Measurements from ENCODE around the gene UBXN11.
"Not testable (repeated sequence)": the region's sequence is repeated elsewhere in the genome, so short reads cannot be mapped to it uniquely, and the experiment has no call there.

Gene UBXN11

GRCh38 chr1:26300578-26301275 lies 5.7 kb downstream of the UBXN11 start:
- Histone ChIP-seq H3K9ac (ENCODE audit: low read depth, low read length) (no peak overlapping the region), H3K4me1 (ENCODE audit: insufficient read depth, low read length) (peaks cover 2% of the 10 kb centered on the region), H3K4me3 (ENCODE audit: low read length) (no peak overlapping the region), H3K36me3 (ENCODE audit: insufficient read depth, low read length) (no peaks in the 10 kb centered on the region), H3K9me3 (ENCODE audit: insufficient read depth, low read depth, low read length) (no peaks in the 10 kb centered on the region), H3K27me3 (ENCODE audit: insufficient read depth, low read length) (no peaks in the 10 kb centered on the region), H3K27ac (ENCODE audit: low read depth, low read length) (no peak overlapping the region)
- 93% methylated on average over 11 of the region's 11 CpGs for WGBS

GRCh38 chr1:26297791-26298124 lies 8.7 kb downstream of the UBXN11 start:
- Histone ChIP-seq H3K9ac (ENCODE audit: low read depth, low read length) (no peak overlapping the region), H3K4me1 (ENCODE audit: insufficient read depth, low read length) (no peaks in the 10 kb centered on the region), H3K27ac (ENCODE audit: low read depth, low read length) (no peak overlapping the region), H3K36me3 (ENCODE audit: insufficient read depth, low read length) (no peaks in the 10 kb centered on the region), H3K27me3 (ENCODE audit: insufficient read depth, low read length) (no peaks in the 10 kb centered on the region), H3K9me3 (ENCODE audit: insufficient read depth, low read depth, low read length) (no peaks in the 10 kb centered on the region), H3K4me3 (ENCODE audit: low read length) (no peak overlapping the region)
- 73% methylated on average over 6 of the region's 6 CpGs for WGBS

GRCh38 chr1:26297057-26297790 lies 9.2 kb downstream of the UBXN11 start:
- no peak overlapping the region for H3K4me3 ChIP-seq (ENCODE audit: low read length)
- no peaks in the 10 kb centered on the region for H3K27me3 ChIP-seq (ENCODE audit: insufficient read depth, low read length)
- H3K36me3 ChIP-seq (ENCODE audit: insufficient read depth, low read length): no peaks in the 10 kb centered on the region
- H3K4me1 ChIP-seq (ENCODE audit: insufficient read depth, low read length): no peaks in the 10 kb centered on the region
- H3K9me3 ChIP-seq (ENCODE audit: insufficient read depth, low read depth, low read length): no peaks in the 10 kb centered on the region
- WGBS: 88% methylated on average over 12 of the region's 12 CpGs
- no peak overlapping the region for H3K9ac ChIP-seq (ENCODE audit: low read depth, low read length)
- H3K27ac ChIP-seq (ENCODE audit: low read depth, low read length): no peak overlapping the region

GRCh38 chr1:26296340-26297056 lies 9.9 kb downstream of the UBXN11 start:
- Histone ChIP-seq H3K4me3 (ENCODE audit: low read length) (no peak overlapping the region), H3K4me1 (ENCODE audit: insufficient read depth, low read length) (no peaks in the 10 kb centered on the region), H3K27ac (ENCODE audit: low read depth, low read length) (no peak overlapping the region), H3K36me3 (ENCODE audit: insufficient read depth, low read length) (no peaks in the 10 kb centered on the region), H3K9me3 (ENCODE audit: insufficient read depth, low read depth, low read length) (no peaks in the 10 kb centered on the region), H3K9ac (ENCODE audit: low read depth, low read length) (no peak overlapping the region), H3K27me3 (ENCODE audit: insufficient read depth, low read length) (no peaks in the 10 kb centered on the region)
- WGBS: 90% methylated on average over 16 of the region's 16 CpGs

GRCh38 chr1:26295194-26296138 lies 11.0 kb downstream of the UBXN11 start:
- Histone ChIP-seq H3K9me3 (ENCODE audit: insufficient read depth, low read depth, low read length) (no peaks in the 10 kb centered on the region), H3K4me3 (ENCODE audit: low read length) (no peak overlapping the region), H3K36me3 (ENCODE audit: insufficient read depth, low read length) (no peaks in the 10 kb centered on the region), H3K27me3 (ENCODE audit: insufficient read depth, low read length) (no peaks in the 10 kb centered on the region), H3K4me1 (ENCODE audit: insufficient read depth, low read length) (peaks cover 9% of the 10 kb centered on the region), H3K27ac (ENCODE audit: low read depth, low read length) (no peak overlapping the region), H3K9ac (ENCODE audit: low read depth, low read length) (no peak overlapping the region)
- WGBS: 89% methylated on average over 22 of the region's 22 CpGs

- no peaks in the 10 kb centered on the region for H3K9me3 ChIP-seq (ENCODE audit: insufficient read depth, low read depth, low read length)
- no peak overlapping the region for H3K9ac ChIP-seq (ENCODE audit: low read depth, low read length)
- no peak overlapping the region for H3K27ac ChIP-seq (ENCODE audit: low read depth, low read length)
- H3K27me3 ChIP-seq (ENCODE audit: insufficient read depth, low read length): no peaks in the 10 kb centered on the region
- peaks cover 14% of the 10 kb centered on the region for H3K4me1 ChIP-seq (ENCODE audit: insufficient read depth, low read length)
- H3K4me3 ChIP-seq (ENCODE audit: low read length): no peak overlapping the region
- no peaks in the 10 kb centered on the region for H3K36me3 ChIP-seq (ENCODE audit: insufficient read depth, low read length)
- 84% methylated on average over 11 of the region's 11 CpGs for WGBS
Observed at GRCh38 chr1:26293911-26294463, 12.4 kb downstream of the UBXN11 start.

- H3K4me1 ChIP-seq (ENCODE audit: insufficient read depth, low read length): peaks cover 14% of the 10 kb centered on the region
- not testable (repeated sequence) for H3K36me3 ChIP-seq (ENCODE audit: insufficient read depth, low read length)
Observed at GRCh38 chr1:26292735-26293134, 13.7 kb downstream of the UBXN11 start.

GRCh38 chr1:26291939-26292338 lies 14.5 kb downstream of the UBXN11 start:
- H3K27ac ChIP-seq (ENCODE audit: low read depth, low read length): no peak overlapping the region

More at GRCh38 chr1:26292735-26293134, 13.7 kb downstream of the UBXN11 start:
- not testable (repeated sequence) for H3K27ac ChIP-seq (ENCODE audit: low read depth, low read length); H3K9me3 ChIP-seq (ENCODE audit: insufficient read depth, low read depth, low read length); H3K4me3 ChIP-seq (ENCODE audit: low read length); H3K9ac ChIP-seq (ENCODE audit: low read depth, low read length); H3K27me3 ChIP-seq (ENCODE audit: insufficient read depth, low read length)
- 90% methylated on average over 5 of the region's 5 CpGs for WGBS

GRCh38 chr1:26291433-26291832 lies 15.0 kb downstream of the UBXN11 start:
- no peak overlapping the region for H3K9ac ChIP-seq (ENCODE audit: low read depth, low read length)

More at GRCh38 chr1:26291939-26292338, 14.5 kb downstream of the UBXN11 start:
- Histone ChIP-seq H3K9ac (ENCODE audit: low read depth, low read length) (no peak overlapping the region), H3K9me3 (ENCODE audit: insufficient read depth, low read depth, low read length) (no peaks in the 10 kb centered on the region), H3K4me3 (ENCODE audit: low read length) (no peak overlapping the region), H3K36me3 (ENCODE audit: insufficient read depth, low read length) (no peaks in the 10 kb centered on the region), H3K4me1 (ENCODE audit: insufficient read depth, low read length) (peaks cover 14% of the 10 kb centered on the region), H3K27me3 (ENCODE audit: insufficient read depth, low read length) (no peaks in the 10 kb centered on the region)
- WGBS: 91% methylated on average over 4 of the region's 4 CpGs

GRCh38 chr1:26290882-26291261 lies 15.6 kb downstream of the UBXN11 start:
- Histone ChIP-seq H3K27ac (ENCODE audit: low read depth, low read length) (peak overlapping the region; percentile 17; the same call in 1 of the 2 replicates), H3K9me3 (ENCODE audit: insufficient read depth, low read depth, low read length) (no peaks in the 10 kb centered on the region), H3K4me3 (ENCODE audit: low read length) (no peak overlapping the region), H3K9ac (ENCODE audit: low read depth, low read length) (peak overlapping the region; percentile 34; the same call in 1 of the 2 replicates), H3K27me3 (ENCODE audit: insufficient read depth, low read length) (no peaks in the 10 kb centered on the region), H3K4me1 (ENCODE audit: insufficient read depth, low read length) (peaks cover 14% of the 10 kb centered on the region), H3K36me3 (ENCODE audit: insufficient read depth, low read length) (no peaks in the 10 kb centered on the region)
- 48% methylated on average over 11 of the region's 11 CpGs for WGBS

More at GRCh38 chr1:26291433-26291832, 15.0 kb downstream of the UBXN11 start:
- no peaks in the 10 kb centered on the region for H3K36me3 ChIP-seq (ENCODE audit: insufficient read depth, low read length)
- H3K4me3 ChIP-seq (ENCODE audit: low read length): no peak overlapping the region
- 96% methylated on average over 3 of the region's 3 CpGs for WGBS
- H3K27me3 ChIP-seq (ENCODE audit: insufficient read depth, low read length): no peaks in the 10 kb centered on the region
- peaks cover 14% of the 10 kb centered on the region for H3K4me1 ChIP-seq (ENCODE audit: insufficient read depth, low read length)
- no peak overlapping the region for H3K27ac ChIP-seq (ENCODE audit: low read depth, low read length)
- H3K9me3 ChIP-seq (ENCODE audit: insufficient read depth, low read depth, low read length): no peaks in the 10 kb centered on the region

Data from HUES64 (cell line).